Choroid plexus epithelial cell (primary cell): ENCODE data around the gene RFFL.

Experiments used
- DNase-seq: peaks from one replicate; pipeline ENCODE4 v3.0.0-alpha.2; 2010; ENCODE audit warnings: low read depth
- H3K4me3 ChIP-seq: 2 replicates; pipeline ENCODE4 v1.5.1; 2011; ENCODE audit warnings: low read depth, mild to moderate bottlenecking, control low read depth, low read length, moderate library complexity
- CTCF ChIP-seq: conservative IDR thresholded peaks from 2 replicates; pipeline ENCODE4 v1.5.1; 2011; ENCODE audit warnings: low read depth, mild to moderate bottlenecking, control low read depth, inconsistent platforms, low read length, moderate library complexity

Gene RFFL

GRCh38 chr17:35057332-35057915 is 6.1 kb downstream of the RFFL start:
- TF ChIP-seq CTCF: no peak
- DNase-seq: no peak
- no peak overlapping the region for H3K4me3 ChIP-seq

GRCh38 chr17:35056013-35056412 is 7.5 kb downstream of the RFFL start:
- no peak for TF ChIP-seq CTCF
- DNase-seq: peak; percentile 34
- H3K4me3 ChIP-seq: no peak overlapping the region

DNA sequence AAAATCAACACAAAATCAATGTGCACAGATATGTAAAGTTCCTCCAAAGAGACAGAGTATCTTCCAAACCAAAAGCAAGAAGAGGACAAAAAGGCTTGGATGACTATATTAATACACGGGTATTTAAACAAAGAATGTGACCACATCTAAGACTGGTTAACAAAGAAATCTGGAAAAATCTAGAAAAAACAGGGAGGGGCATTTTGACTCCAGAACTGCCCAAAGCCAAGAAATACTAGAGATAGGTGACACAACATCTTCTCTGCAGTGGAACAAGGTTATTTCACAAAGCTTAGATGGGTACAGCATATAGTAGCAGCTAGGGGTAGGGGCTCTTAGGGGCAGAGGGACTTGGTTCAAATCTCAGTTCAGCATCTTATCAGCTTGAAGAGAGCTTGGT is 10.3 kb downstream of the RFFL start:
- TF ChIP-seq CTCF: no peak
- no peak for DNase-seq
- no peak overlapping the region for H3K4me3 ChIP-seq

GRCh38 chr17:35052780-35053179 is 10.7 kb downstream of the RFFL start:
- DNase-seq: no peak
- no peak overlapping the region for H3K4me3 ChIP-seq
- TF ChIP-seq CTCF: no peak

DNA sequence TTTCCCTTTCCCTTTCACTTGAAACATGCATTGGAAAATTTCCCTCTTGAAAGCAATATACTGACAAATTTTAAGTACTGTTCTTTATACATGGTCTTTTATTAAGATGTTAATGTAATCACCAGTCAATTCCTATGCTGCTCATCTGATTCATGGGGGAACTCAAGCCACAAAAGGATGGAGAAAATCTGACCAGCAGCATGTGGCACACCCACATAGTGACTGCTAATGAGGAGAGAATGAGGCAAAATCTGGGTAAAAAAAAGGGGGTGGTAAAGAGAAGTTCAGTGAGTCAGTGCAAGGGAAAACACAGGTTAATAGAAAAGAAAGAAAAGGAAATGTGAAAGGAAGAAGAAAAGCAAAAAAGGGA is 11.3 kb downstream of the RFFL start:
- TF ChIP-seq CTCF: no peak
- peak; percentile 36 for DNase-seq
- no peak overlapping the region for H3K4me3 ChIP-seq

DNA sequence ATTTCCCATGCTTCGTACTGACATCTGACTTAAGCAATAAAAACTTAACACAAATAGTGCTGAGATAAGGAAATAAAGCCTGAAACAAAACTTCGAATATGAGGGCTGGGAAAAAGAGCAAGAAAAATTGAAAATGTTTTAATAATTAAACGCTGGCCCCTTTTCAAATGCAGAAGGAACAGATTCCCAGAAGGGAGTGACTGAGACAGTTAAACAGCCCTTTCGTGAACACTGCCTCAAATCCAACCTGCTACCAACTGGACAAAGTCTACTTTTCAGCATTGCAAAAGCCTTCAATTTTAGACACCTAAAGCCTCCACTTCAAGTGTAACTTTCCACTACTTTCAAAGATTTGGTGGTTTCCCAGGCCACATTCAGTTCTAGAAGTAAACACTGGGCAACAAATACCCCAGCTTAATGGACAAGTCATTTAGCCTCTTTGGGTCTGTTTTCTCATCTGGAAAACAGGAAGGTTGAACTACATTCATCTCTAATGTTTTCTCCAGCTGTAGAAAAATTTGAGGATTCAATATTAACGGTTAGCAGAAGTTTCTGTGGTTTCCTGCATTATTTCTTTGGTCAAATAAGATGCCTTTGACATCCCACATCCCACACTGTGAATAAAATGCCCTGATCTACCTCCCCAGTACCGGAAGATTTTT is 11.8 kb downstream of the RFFL start:
- no peak overlapping the region for H3K4me3 ChIP-seq
- DNase-seq: peak; percentile 61
- TF ChIP-seq CTCF: no peak

- no peak for TF ChIP-seq CTCF
- no peak overlapping the region for H3K4me3 ChIP-seq
- peak; percentile 64 for DNase-seq
Observed at GRCh38 chr17:35051183-35051578, 12.3 kb downstream of the RFFL start.
